Suprapubic skin (tissue), 4 donors: ENCODE results near the gene TEKTIP1. TPM values are rescaled to one million over a fixed set of nuclear protein-coding genes. Genes with fewer than 3 reads are reported as not detected.

ENCODE experiments used
- DNase-seq, 2 donors: peaks; one replicate each; pipeline ENCODE4 v3.0.0-alpha.2; 2019; ENCODE audit warnings: low spot score in 2 of 2
- H3K27ac ChIP-seq: fragments of 200-600 bp; sonication (generic); one replicate; pipeline ENCODE4 v1.5.1; 2019
- H3K27me3 ChIP-seq: fragments of 200-600 bp; sonication (generic); one replicate; pipeline ENCODE4 v1.5.1; 2019
- H3K36me3 ChIP-seq: fragments of 200-600 bp; sonication (generic); one replicate; pipeline ENCODE4 v1.5.1; 2019
- H3K4me1 ChIP-seq: fragments of 200-600 bp; sonication (generic); one replicate; pipeline ENCODE4 v1.5.1; 2019
- H3K4me3 ChIP-seq: fragments of 200-600 bp; sonication (generic); one replicate; pipeline ENCODE4 v1.5.1; 2019; ENCODE audit warnings: mild to moderate bottlenecking
- H3K9me3 ChIP-seq: fragments of 200-600 bp; sonication (generic); one replicate; pipeline ENCODE4 v1.5.1; 2019
- CTCF ChIP-seq, 2 donors: fragments of 200-600 bp in 1 of 2; fragments of 450-650 bp in 1 of 2; sonication (generic) in 1 of 2; IDR thresholded peaks; one replicate each; pipeline ENCODE4 v1.5.1; 2016 to 2019; ENCODE audit warnings: antibody characterized with exemption in 2 of 2, mild to moderate bottlenecking in 1 of 2, moderate library complexity in 1 of 2
- EP300 ChIP-seq: sonication (generic); formaldehyde crosslinking; IDR thresholded peaks from one replicate; pipeline ENCODE4 v1.6.1; 2017; ENCODE audit warnings: antibody characterized with exemption
- POLR2A ChIP-seq, 2 donors: fragments of 450-650 bp; IDR thresholded peaks; one replicate each; pipeline ENCODE4 v1.6.1; 2017; ENCODE audit warnings: antibody characterized with exemption in 2 of 2, mild to moderate bottlenecking in 2 of 2, moderate library complexity in 2 of 2
- POLR2AphosphoS5 ChIP-seq, 3 donors: sonication (generic); formaldehyde crosslinking; IDR thresholded peaks; one replicate each; pipeline ENCODE4 v1.6.1; 2017; ENCODE audit warnings: antibody characterized with exemption in 3 of 3
- WGBS: methylation state at CpG from one replicate; pipeline ENCODE4 v1.1.5; 2018; 5-methylcytosine and 5-hydroxymethylcytosine counted together
- total RNA-seq, 4 donors: library from RNA; depleted of rRNA; stranded (reverse); fragments of >200 nt; gene quantifications; one replicate each; pipeline ENCODE4 v1.1.0, GENCODE V29; 2016

TEKTIP1 gene
- total RNA-seq, 4 donors from 2014 or later, result 2.4 to 5.2 TPM; not detected in 2

- Histone ChIP-seq H3K9me3 (no peaks in the 10 kb centered on the region), H3K36me3 (no peaks in the 10 kb centered on the region), H3K27me3 (peaks cover 25% of the 10 kb centered on the region), H3K4me1 (peaks cover 21% of the 10 kb centered on the region), H3K4me3 (no peak overlapping the region), H3K27ac (no peak overlapping the region)
- TF ChIP-seq POLR2A (IDR thresholded peaks at IDR 0.05) (no peak), POLR2AphosphoS5 (IDR thresholded peaks at IDR 0.05) (no peak), CTCF (IDR thresholded peaks at IDR 0.05) (no peak)
- no peak for DNase-seq
- WGBS, result 55% methylated on average over 15 of the region's 31 CpGs
Measured at GRCh38 chr19:3586707-3587346, 47.9 kb downstream of the TEKTIP1 start.

GRCh38 chr19:3589439-3589838 lies 50.5 kb downstream of the TEKTIP1 start:
- TF ChIP-seq CTCF (IDR thresholded peaks at IDR 0.05) (no peak), POLR2AphosphoS5 (IDR thresholded peaks at IDR 0.05) (no peak), EP300 (no peak), POLR2A (IDR thresholded peaks at IDR 0.05) (no peak)
- WGBS, result 93% methylated on average over 8 of the region's 11 CpGs
- no peak overlapping the region for H3K27ac ChIP-seq
- no peak overlapping the region for H3K4me3 ChIP-seq
- H3K36me3 ChIP-seq, result no peaks in the 10 kb centered on the region
- H3K4me1 ChIP-seq, result peaks cover 21% of the 10 kb centered on the region
- H3K9me3 ChIP-seq, result no peaks in the 10 kb centered on the region
- H3K27me3 ChIP-seq, result peaks cover 22% of the 10 kb centered on the region
- no peak for DNase-seq

GRCh38 chr19:3589949-3590348 lies 51.0 kb downstream of the TEKTIP1 start:
- Histone ChIP-seq H3K27me3 (peaks cover 20% of the 10 kb centered on the region), H3K4me3 (no peak overlapping the region), H3K9me3 (no peaks in the 10 kb centered on the region), H3K36me3 (no peaks in the 10 kb centered on the region), H3K27ac (no peak overlapping the region), H3K4me1 (peaks cover 21% of the 10 kb centered on the region)
- DNase-seq, result no peak
- no peak for TF ChIP-seq CTCF (IDR thresholded peaks at IDR 0.05)
- TF ChIP-seq EP300, result no peak
- TF ChIP-seq POLR2A (IDR thresholded peaks at IDR 0.05), result no peak
- no peak for TF ChIP-seq POLR2AphosphoS5 (IDR thresholded peaks at IDR 0.05)
- 92% methylated on average over 11 of the region's 22 CpGs for WGBS

GRCh38 chr19:3590991-3591659 lies 52.2 kb downstream of the TEKTIP1 start:
- Histone ChIP-seq H3K27me3 (peaks cover 9% of the 10 kb centered on the region), H3K36me3 (no peaks in the 10 kb centered on the region), H3K4me1 (peaks cover 11% of the 10 kb centered on the region), H3K9me3 (no peaks in the 10 kb centered on the region), H3K4me3 (no peak overlapping the region), H3K27ac (no peak overlapping the region)
- DNase-seq, result no peak
- 88% methylated on average over 6 of the region's 8 CpGs for WGBS
- TF ChIP-seq POLR2A (IDR thresholded peaks at IDR 0.05), result no peak
- TF ChIP-seq EP300, result no peak
- TF ChIP-seq POLR2AphosphoS5 (IDR thresholded peaks at IDR 0.05), result no peak
- TF ChIP-seq CTCF (IDR thresholded peaks at IDR 0.05), result no peak

GRCh38 chr19:3591876-3592613 lies 53.1 kb downstream of the TEKTIP1 start:
- no peaks in the 10 kb centered on the region for H3K36me3 ChIP-seq
- no peaks in the 10 kb centered on the region for H3K9me3 ChIP-seq
- no peak for DNase-seq
- H3K27ac ChIP-seq, result no peak overlapping the region
- no peak for TF ChIP-seq POLR2A (IDR thresholded peaks at IDR 0.05)
- no peak for TF ChIP-seq POLR2AphosphoS5 (IDR thresholded peaks at IDR 0.05)
- TF ChIP-seq CTCF (IDR thresholded peaks at IDR 0.05), result no peak
- TF ChIP-seq EP300, result no peak
- peaks cover 2% of the 10 kb centered on the region for H3K4me1 ChIP-seq
- no peak overlapping the region for H3K4me3 ChIP-seq
- no peaks in the 10 kb centered on the region for H3K27me3 ChIP-seq
- WGBS, result 17% methylated on average over 1 of the region's 9 CpGs
